ENCODE results near the gene FCHSD2.

Gene FCHSD2

DNA sequence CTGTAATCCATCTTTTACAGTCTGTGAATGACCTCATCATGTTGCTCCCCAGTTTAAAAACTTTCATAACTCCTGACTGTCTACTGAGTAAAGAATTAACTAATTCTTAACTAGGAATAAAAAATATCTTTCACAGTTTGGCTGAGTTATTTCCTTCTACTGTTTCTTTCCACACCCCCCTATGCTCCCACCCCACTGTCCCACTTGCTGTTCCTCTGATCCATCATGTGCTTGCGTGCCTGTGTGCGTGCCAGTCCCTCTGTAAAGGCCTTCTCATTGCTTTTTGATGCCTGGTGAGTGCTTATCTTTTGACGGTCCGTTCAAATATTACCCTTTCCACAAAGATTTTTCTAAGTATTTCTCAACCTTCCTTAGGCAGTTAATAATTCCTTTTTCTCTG, 272.3 kb downstream of the FCHSD2 start:
- TF ChIP-seq, protein P1, sequence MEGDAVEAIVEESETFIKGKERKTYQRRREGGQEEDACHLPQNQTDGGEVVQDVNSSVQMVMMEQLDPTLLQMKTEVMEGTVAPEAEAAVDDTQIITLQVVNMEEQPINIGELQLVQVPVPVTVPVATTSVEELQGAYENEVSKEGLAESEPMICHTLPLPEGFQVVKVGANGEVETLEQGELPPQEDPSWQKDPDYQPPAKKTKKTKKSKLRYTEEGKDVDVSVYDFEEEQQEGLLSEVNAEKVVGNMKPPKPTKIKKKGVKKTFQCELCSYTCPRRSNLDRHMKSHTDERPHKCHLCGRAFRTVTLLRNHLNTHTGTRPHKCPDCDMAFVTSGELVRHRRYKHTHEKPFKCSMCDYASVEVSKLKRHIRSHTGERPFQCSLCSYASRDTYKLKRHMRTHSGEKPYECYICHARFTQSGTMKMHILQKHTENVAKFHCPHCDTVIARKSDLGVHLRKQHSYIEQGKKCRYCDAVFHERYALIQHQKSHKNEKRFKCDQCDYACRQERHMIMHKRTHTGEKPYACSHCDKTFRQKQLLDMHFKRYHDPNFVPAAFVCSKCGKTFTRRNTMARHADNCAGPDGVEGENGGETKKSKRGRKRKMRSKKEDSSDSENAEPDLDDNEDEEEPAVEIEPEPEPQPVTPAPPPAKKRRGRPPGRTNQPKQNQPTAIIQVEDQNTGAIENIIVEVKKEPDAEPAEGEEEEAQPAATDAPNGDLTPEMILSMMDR (IDR thresholded peaks at IDR 0.05) = no peak

DNA sequence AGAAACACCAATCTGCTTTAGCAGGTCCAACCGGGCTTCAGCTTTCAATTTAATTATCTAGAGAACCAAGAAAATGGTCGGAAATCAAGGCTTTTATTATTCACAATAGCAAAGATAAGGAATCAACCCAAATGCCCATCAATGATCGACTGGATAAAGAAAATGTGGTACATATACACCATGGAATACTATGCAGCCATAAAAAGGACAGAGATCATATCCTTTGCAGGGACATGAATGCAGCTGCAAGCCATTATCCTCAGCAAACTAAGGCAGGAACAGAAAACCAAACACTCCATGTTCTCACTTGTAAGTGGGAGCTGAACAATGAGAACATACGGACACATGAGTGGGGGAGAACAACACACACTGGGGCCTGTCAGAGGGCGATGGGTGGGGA, 274.1 kb downstream of the FCHSD2 start:
- TF ChIP-seq, protein P1 (IDR thresholded peaks at IDR 0.05) = no peak

DNA sequence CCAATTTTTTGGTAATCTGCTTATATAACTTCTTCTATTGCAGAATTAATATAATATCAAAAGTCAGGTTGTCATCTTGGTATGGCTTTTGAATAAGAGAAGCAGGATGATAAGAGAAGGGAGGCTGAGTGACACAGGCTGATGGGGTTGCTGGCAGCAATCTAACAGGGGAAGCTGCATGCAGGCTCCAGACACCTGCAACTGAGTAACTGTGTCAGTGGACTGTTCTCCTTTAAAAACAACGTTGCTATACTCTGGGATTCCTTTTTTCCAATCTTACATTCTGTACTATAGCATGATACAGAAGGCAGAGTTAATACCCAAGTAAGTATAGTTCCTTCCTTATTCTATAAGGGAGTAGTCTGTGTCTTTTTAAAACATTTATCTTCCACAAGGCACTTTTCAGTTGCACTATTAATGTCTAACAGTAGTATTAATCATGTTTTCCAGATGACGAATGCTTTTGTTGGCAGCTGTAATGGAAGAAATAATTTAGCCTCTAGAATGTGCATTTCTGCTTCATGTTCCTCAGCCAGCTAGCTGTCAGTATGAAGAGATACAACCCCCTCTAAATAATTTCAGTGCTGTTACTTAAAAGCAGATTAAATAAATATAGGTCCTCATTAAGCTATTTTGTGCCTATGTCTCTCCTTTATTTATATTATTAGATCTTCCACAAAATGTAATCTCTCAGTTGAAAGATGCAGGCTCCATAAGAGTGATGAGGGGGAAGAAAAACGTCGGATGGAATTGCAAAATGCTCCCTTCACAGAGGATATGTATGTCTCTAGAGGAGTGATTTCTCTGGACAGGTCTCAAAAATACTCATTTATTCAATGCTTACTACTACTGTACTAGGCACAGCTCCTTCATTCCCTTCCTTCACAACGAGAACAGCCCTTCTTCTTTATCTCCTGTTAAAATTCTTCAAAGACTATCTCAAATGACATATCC, 277.1 kb downstream of the FCHSD2 start:
- TF ChIP-seq, protein P1 (IDR thresholded peaks at IDR 0.05) = no peak

DNA sequence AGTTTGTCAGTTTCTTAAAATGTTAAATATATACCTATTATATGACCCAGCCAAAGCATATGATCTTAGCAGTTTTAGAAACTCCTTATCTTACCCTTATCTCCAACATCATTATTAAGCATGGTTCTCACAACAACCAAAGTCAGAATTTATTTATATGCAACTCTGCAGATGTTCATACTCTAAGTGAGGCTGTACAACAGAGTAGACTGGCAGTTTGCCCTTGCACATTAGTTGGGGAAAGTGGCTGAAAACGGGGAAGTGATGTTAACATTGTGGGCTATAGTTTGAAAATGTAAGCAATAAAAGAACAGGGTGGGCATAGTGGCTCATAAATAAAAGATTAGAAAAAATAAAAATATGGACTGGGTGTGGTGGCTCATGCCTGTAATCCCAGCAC, 278.2 kb downstream of the FCHSD2 start:
- TF ChIP-seq, protein P1 (IDR thresholded peaks at IDR 0.05) = no peak

DNA sequence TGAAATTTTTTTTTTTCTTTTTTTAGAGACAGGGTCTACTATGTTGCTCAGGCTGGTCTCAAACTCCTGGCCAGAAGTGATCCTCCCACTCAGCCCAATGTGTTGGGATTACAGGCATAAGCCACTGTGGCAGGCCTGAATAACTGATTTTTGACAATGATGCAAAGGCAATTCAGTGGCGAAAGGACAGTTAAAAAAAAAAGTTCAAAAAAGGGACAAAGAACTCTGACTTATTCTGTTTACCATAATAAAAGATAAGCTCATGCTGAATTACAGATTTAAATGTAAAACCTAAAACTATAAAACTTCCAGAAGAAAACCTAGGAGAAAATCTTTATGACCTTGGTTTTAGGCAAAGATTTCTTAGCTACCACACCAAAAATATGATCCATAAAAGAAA, 279.0 kb downstream of the FCHSD2 start:
- TF ChIP-seq, protein P1 (IDR thresholded peaks at IDR 0.05) = no peak

DNA sequence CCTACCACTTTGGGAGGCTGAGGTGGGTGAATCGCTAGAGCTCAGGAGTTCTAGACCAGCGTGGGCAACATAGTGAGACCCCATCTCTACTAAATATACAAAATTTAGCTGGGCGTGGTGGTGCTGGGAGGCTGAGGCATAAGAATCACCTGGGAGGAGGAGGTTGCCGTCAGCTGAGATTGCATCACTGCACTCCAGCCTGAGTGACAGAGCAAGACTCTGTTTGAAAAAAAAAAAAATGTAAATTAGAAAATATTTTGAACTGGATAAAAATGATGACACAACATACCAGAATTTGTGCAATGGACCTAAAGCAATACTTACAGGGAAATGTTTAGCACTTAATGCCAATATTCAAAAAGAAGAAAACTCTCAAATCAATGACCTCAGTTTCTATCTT, 281.5 kb downstream of the FCHSD2 start:
- TF ChIP-seq, protein P1 (IDR thresholded peaks at IDR 0.05) = no peak

DNA sequence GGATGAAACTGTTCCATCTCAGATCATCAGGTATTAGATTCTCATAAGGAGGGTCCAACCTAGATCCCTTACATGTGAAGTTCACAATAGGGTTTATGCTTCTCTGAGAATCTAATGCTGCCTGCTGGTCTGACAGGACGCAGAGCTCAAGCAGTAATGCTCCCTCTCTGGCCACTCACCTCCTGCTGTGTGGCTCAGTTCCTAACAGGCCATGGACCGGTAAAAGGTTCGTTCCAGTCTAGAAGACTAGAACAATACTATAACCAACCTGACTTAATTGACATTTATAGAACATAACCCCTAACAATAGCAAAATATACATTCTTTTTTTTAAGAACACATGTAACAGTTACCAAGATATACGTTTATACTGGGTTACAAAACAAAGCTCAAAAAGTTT, 282.1 kb downstream of the FCHSD2 start:
- TF ChIP-seq, protein P1 (IDR thresholded peaks at IDR 0.05) = no peak
